Ecto neural progenitor cell (in vitro differentiated cells): ENCODE measurements around the gene HNRNPC.
"Not testable (repeated sequence)": the region's sequence is repeated elsewhere in the genome, so short reads cannot be mapped to it uniquely, and the experiment has no call there.

Experiments
- DNase-seq: peaks from one replicate; pipeline ENCODE4 v3.0.0-alpha.2; 2018; ENCODE audit warnings: low spot score

HNRNPC gene

GRCh38 chr14:21268617-21269251, 508 bp downstream of the HNRNPC start:
- no peak for DNase-seq

GRCh38 chr14:21267886-21268616, 1.2 kb downstream of the HNRNPC start:
- no peak for DNase-seq

- no peak for DNase-seq
Observed at GRCh38 chr14:21267431-21267845, 1.8 kb downstream of the HNRNPC start.

- DNase-seq, result no peak
Observed at GRCh38 chr14:21264025-21264801, 5.0 kb downstream of the HNRNPC start.

GRCh38 chr14:21263284-21264024, 5.8 kb downstream of the HNRNPC start:
- no peak for DNase-seq

- DNase-seq, result no peak
Observed at GRCh38 chr14:21262410-21262809, 6.8 kb downstream of the HNRNPC start.

GRCh38 chr14:21261824-21262223, 7.4 kb downstream of the HNRNPC start:
- no peak for DNase-seq

- DNase-seq, result no peak
Observed at GRCh38 chr14:21258889-21259787, 10.1 kb downstream of the HNRNPC start.

- DNase-seq, result no peak
Observed at GRCh38 chr14:21258005-21258888, 11.0 kb downstream of the HNRNPC start.

GRCh38 chr14:21257394-21257909, 11.8 kb downstream of the HNRNPC start:
- no peak for DNase-seq

GRCh38 chr14:21256539-21257393, 12.5 kb downstream of the HNRNPC start:
- no peak for DNase-seq

- DNase-seq, result not testable (repeated sequence)
Observed at GRCh38 chr14:21256102-21256447, 13.2 kb downstream of the HNRNPC start.

GRCh38 chr14:21255385-21256101, 13.7 kb downstream of the HNRNPC start:
- no peak for DNase-seq

- DNase-seq, result no peak
Observed at GRCh38 chr14:21252149-21252548, 17.1 kb downstream of the HNRNPC start.

GRCh38 chr14:21251215-21251614, 18.0 kb downstream of the HNRNPC start:
- DNase-seq, result no peak

GRCh38 chr14:21248739-21249411, 20.4 kb downstream of the HNRNPC start:
- DNase-seq, result no peak

- DNase-seq, result no peak
Observed at GRCh38 chr14:21248338-21248737, 20.9 kb downstream of the HNRNPC start.

GRCh38 chr14:21245813-21246212, 23.4 kb downstream of the HNRNPC start:
- DNase-seq, result no peak
